HG03342 (cell line): ENCODE data around the gene RNF212.
"Not testable (repeated sequence)": the region's sequence is repeated elsewhere in the genome, so short reads cannot be mapped to it uniquely, and the experiment has no call there.

Experiments used
- ATAC-seq: cut with Tn5 transposase; IDR thresholded peaks from one replicate; pipeline ENCODE4 v1.9.1; 2021; ENCODE audit warnings: mild to moderate bottlenecking, moderate library complexity; ENCODE audit not compliant: unreplicated experiment

The RNF212 gene

GRCh38 chr4:1049591-1049905, 63.8 kb downstream of the RNF212 start:
- ATAC-seq = no peak

GRCh38 chr4:1048773-1049590, 64.4 kb downstream of the RNF212 start:
- no peak for ATAC-seq

GRCh38 chr4:1047976-1048772, 65.2 kb downstream of the RNF212 start:
- ATAC-seq = no peak

GRCh38 chr4:1047106-1047975, 66.0 kb downstream of the RNF212 start:
- ATAC-seq = no peak

GRCh38 chr4:1046581-1047011, 66.8 kb downstream of the RNF212 start:
- ATAC-seq = not testable (repeated sequence)

GRCh38 chr4:1045595-1046201, 67.7 kb downstream of the RNF212 start:
- no peak for ATAC-seq

GRCh38 chr4:1045193-1045594, 68.2 kb downstream of the RNF212 start:
- ATAC-seq = no peak

- ATAC-seq = no peak
These were observed 68.7 kb downstream of the RNF212 start for GRCh38 chr4:1044469-1045192.

- ATAC-seq = no peak
These were observed 69.5 kb downstream of the RNF212 start for GRCh38 chr4:1043651-1044468.

- no peak for ATAC-seq
These were observed 70.2 kb downstream of the RNF212 start for GRCh38 chr4:1043162-1043561.

- ATAC-seq = no peak
These were observed 70.9 kb downstream of the RNF212 start for GRCh38 chr4:1042352-1043055.

- ATAC-seq = no peak
These were observed 71.4 kb downstream of the RNF212 start for GRCh38 chr4:1041936-1042330.

- no peak for ATAC-seq
These were observed 72.0 kb downstream of the RNF212 start for GRCh38 chr4:1041147-1041935.

GRCh38 chr4:1040344-1041146, 72.8 kb downstream of the RNF212 start:
- no peak for ATAC-seq

- no peak for ATAC-seq
These were observed 73.6 kb downstream of the RNF212 start for GRCh38 chr4:1039493-1040343.

- ATAC-seq = no peak
These were observed 74.3 kb downstream of the RNF212 start for GRCh38 chr4:1038948-1039492.
